HG03139 (cell line): ENCODE measurements around the gene SFXN5.
"Not testable (repeated sequence)": the region's sequence is repeated elsewhere in the genome, so short reads cannot be mapped to it uniquely, and the experiment has no call there.

Experiments
- ATAC-seq: cut with Tn5 transposase; IDR thresholded peaks from one replicate; pipeline ENCODE4 v1.9.1; 2021; ENCODE audit not compliant: unreplicated experiment

SFXN5 gene

GRCh38 chr2:73071360-73072128, at the start of gene SFXN5:
TSS of gene SFXN5 (minus strand) at chr2:73071712. CDS start at chr2:73071705, 7 bp downstream.
- peak; percentile 92 for ATAC-seq

GRCh38 chr2:73119611-73120239, 48.2 kb upstream of the SFXN5 start:
- not testable (repeated sequence) for ATAC-seq

GRCh38 chr2:73117441-73117840, 45.9 kb upstream of the SFXN5 start:
- no peak for ATAC-seq

GRCh38 chr2:73116182-73116960, 44.9 kb upstream of the SFXN5 start:
- no peak for ATAC-seq

- ATAC-seq = no peak
These were observed 42.9 kb upstream of the SFXN5 start for GRCh38 chr2:73114273-73114867.

GRCh38 chr2:73112913-73113854, 41.7 kb upstream of the SFXN5 start, which contains the start of gene RAB11FIP5:
TSS of gene RAB11FIP5 (minus strand) at chr2:73112948. CDS start at chr2:73112777, 171 bp downstream.
- ATAC-seq = peak; percentile 72

GRCh38 chr2:73112026-73112912, 40.8 kb upstream of the SFXN5 start:
- no peak for ATAC-seq

- ATAC-seq = no peak
These were observed 39.8 kb upstream of the SFXN5 start for GRCh38 chr2:73111073-73112025.

GRCh38 chr2:73110168-73111072, 38.9 kb upstream of the SFXN5 start:
- no peak for ATAC-seq

- no peak for ATAC-seq
These were observed 38.1 kb upstream of the SFXN5 start for GRCh38 chr2:73109431-73110167.

GRCh38 chr2:73107211-73107926, 35.9 kb upstream of the SFXN5 start:
- no peak for ATAC-seq

- ATAC-seq = no peak
These were observed 35.3 kb upstream of the SFXN5 start for GRCh38 chr2:73106791-73107190.

- ATAC-seq = no peak
These were observed 34.0 kb upstream of the SFXN5 start for GRCh38 chr2:73105511-73105971.

- ATAC-seq = no peak
These were observed 33.4 kb upstream of the SFXN5 start for GRCh38 chr2:73104933-73105332.

GRCh38 chr2:73103018-73103542, 31.6 kb upstream of the SFXN5 start:
- no peak for ATAC-seq
